ENCODE results near the gene SLX9.
A peak's percentile ranks its signal among the peaks of the same experiment; 100 is the strongest.

The SLX9 gene

GRCh38 chr21:44982558-44983250, 42.9 kb downstream of the SLX9 start:
- no peaks in the 10 kb centered on the region for H3K9me3 ChIP-seq (ENCODE audit: low read length)
- H3K27ac ChIP-seq (ENCODE audit: low read depth, low read length) = no peak overlapping the region
- no peak overlapping the region for H3K4me3 ChIP-seq (ENCODE audit: low read depth in 1 of 2, low read length in 2 of 2)

GRCh38 chr21:44983421-44984206, 43.8 kb downstream of the SLX9 start:
- H3K27me3 ChIP-seq (ENCODE audit: control insufficient read depth in 1 of 2, insufficient read depth in 2 of 2, low read length in 2 of 2) = no peaks in the 10 kb centered on the region
- H3K9ac ChIP-seq (ENCODE audit: low read length) = no peak overlapping the region
- H3K4me1 ChIP-seq (ENCODE audit: insufficient read depth, low read length) = peaks cover 13% of the 10 kb centered on the region
- no peak overlapping the region for H3K27ac ChIP-seq (ENCODE audit: low read depth, low read length)
- H3K36me3 ChIP-seq (ENCODE audit: insufficient read depth, low read length) = peaks cover 6% of the 10 kb centered on the region
- H3K9me3 ChIP-seq (ENCODE audit: low read length) = no peaks in the 10 kb centered on the region
- no peak overlapping the region for H3K4me3 ChIP-seq (ENCODE audit: low read depth in 1 of 2, low read length in 2 of 2)

More at GRCh38 chr21:44982558-44983250, 42.9 kb downstream of the SLX9 start:
- no peaks in the 10 kb centered on the region for H3K27me3 ChIP-seq (ENCODE audit: control insufficient read depth in 1 of 2, insufficient read depth in 2 of 2, low read length in 2 of 2)
- no peak overlapping the region for H3K9ac ChIP-seq (ENCODE audit: low read length)
- H3K4me1 ChIP-seq (ENCODE audit: insufficient read depth, low read length) = peaks cover 5% of the 10 kb centered on the region
- H3K36me3 ChIP-seq (ENCODE audit: insufficient read depth, low read length) = peaks cover 6% of the 10 kb centered on the region

GRCh38 chr21:44984428-44984791, 44.6 kb downstream of the SLX9 start:
- Histone ChIP-seq H3K4me1 (ENCODE audit: insufficient read depth, low read length) (peaks cover 21% of the 10 kb centered on the region), H3K27ac (ENCODE audit: low read depth, low read length) (no peak overlapping the region), H3K9me3 (ENCODE audit: low read length) (no peaks in the 10 kb centered on the region), H3K27me3 (ENCODE audit: control insufficient read depth in 1 of 2, insufficient read depth in 2 of 2, low read length in 2 of 2) (no peaks in the 10 kb centered on the region), H3K9ac (ENCODE audit: low read length) (no peak overlapping the region), H3K4me3 (ENCODE audit: low read depth in 1 of 2, low read length in 2 of 2) (no peak overlapping the region), H3K36me3 (ENCODE audit: insufficient read depth, low read length) (peaks cover under 1% of the 10 kb centered on the region)

- no peak overlapping the region for H3K9ac ChIP-seq (ENCODE audit: low read length)
- peaks cover 26% of the 10 kb centered on the region for H3K4me1 ChIP-seq (ENCODE audit: insufficient read depth, low read length)
- H3K27me3 ChIP-seq (ENCODE audit: control insufficient read depth in 1 of 2, insufficient read depth in 2 of 2, low read length in 2 of 2) = no peaks in the 10 kb centered on the region
- no peak overlapping the region for H3K27ac ChIP-seq (ENCODE audit: low read depth, low read length)
- no peaks in the 10 kb centered on the region for H3K9me3 ChIP-seq (ENCODE audit: low read length)
- no peaks in the 10 kb centered on the region for H3K36me3 ChIP-seq (ENCODE audit: insufficient read depth, low read length)
- H3K4me3 ChIP-seq (ENCODE audit: low read depth in 1 of 2, low read length in 2 of 2) = no peak overlapping the region
Observed at GRCh38 chr21:44984792-44985440, 45.1 kb downstream of the SLX9 start.

GRCh38 chr21:44985441-44986401, 45.9 kb downstream of the SLX9 start:
- Histone ChIP-seq H3K27ac (ENCODE audit: low read depth, low read length) (no peak overlapping the region), H3K9me3 (ENCODE audit: low read length) (no peaks in the 10 kb centered on the region), H3K36me3 (ENCODE audit: insufficient read depth, low read length) (no peaks in the 10 kb centered on the region), H3K27me3 (ENCODE audit: control insufficient read depth in 1 of 2, insufficient read depth in 2 of 2, low read length in 2 of 2) (no peaks in the 10 kb centered on the region), H3K4me3 (ENCODE audit: low read depth in 1 of 2, low read length in 2 of 2) (no peak overlapping the region), H3K4me1 (ENCODE audit: insufficient read depth, low read length) (peaks cover 34% of the 10 kb centered on the region), H3K9ac (ENCODE audit: low read length) (no peak overlapping the region)

GRCh38 chr21:44986471-44987291, 46.9 kb downstream of the SLX9 start:
- H3K4me3 ChIP-seq (ENCODE audit: low read depth in 1 of 2, low read length in 2 of 2) = no peak overlapping the region
- no peaks in the 10 kb centered on the region for H3K9me3 ChIP-seq (ENCODE audit: low read length)
- H3K4me1 ChIP-seq (ENCODE audit: insufficient read depth, low read length) = peaks cover 44% of the 10 kb centered on the region
- H3K9ac ChIP-seq (ENCODE audit: low read length) = no peak overlapping the region
- H3K27me3 ChIP-seq (ENCODE audit: control insufficient read depth in 1 of 2, insufficient read depth in 2 of 2, low read length in 2 of 2) = no peaks in the 10 kb centered on the region
- H3K27ac ChIP-seq (ENCODE audit: low read depth, low read length) = no peak overlapping the region
- H3K36me3 ChIP-seq (ENCODE audit: insufficient read depth, low read length) = no peaks in the 10 kb centered on the region

- Histone ChIP-seq H3K4me1 (ENCODE audit: insufficient read depth, low read length) (peaks cover 51% of the 10 kb centered on the region), H3K4me3 (ENCODE audit: low read depth in 1 of 2, low read length in 2 of 2) (no peak overlapping the region), H3K27me3 (ENCODE audit: control insufficient read depth in 1 of 2, insufficient read depth in 2 of 2, low read length in 2 of 2) (no peaks in the 10 kb centered on the region), H3K27ac (ENCODE audit: low read depth, low read length) (no peak overlapping the region), H3K9ac (ENCODE audit: low read length) (no peak overlapping the region), H3K36me3 (ENCODE audit: insufficient read depth, low read length) (no peaks in the 10 kb centered on the region), H3K9me3 (ENCODE audit: low read length) (no peaks in the 10 kb centered on the region)
Observed at GRCh38 chr21:44987301-44987885, 47.6 kb downstream of the SLX9 start.

- Histone ChIP-seq H3K27ac (ENCODE audit: low read depth, low read length) (no peak overlapping the region), H3K4me1 (ENCODE audit: insufficient read depth, low read length) (peaks cover 58% of the 10 kb centered on the region), H3K9ac (ENCODE audit: low read length) (no peak overlapping the region), H3K27me3 (ENCODE audit: control insufficient read depth in 1 of 2, insufficient read depth in 2 of 2, low read length in 2 of 2) (no peaks in the 10 kb centered on the region), H3K4me3 (ENCODE audit: low read depth in 1 of 2, low read length in 2 of 2) (no peak overlapping the region), H3K36me3 (ENCODE audit: insufficient read depth, low read length) (no peaks in the 10 kb centered on the region), H3K9me3 (ENCODE audit: low read length) (no peaks in the 10 kb centered on the region)
Observed at GRCh38 chr21:44987886-44988606, 48.2 kb downstream of the SLX9 start.

- H3K4me1 ChIP-seq (ENCODE audit: insufficient read depth, low read length) = peaks cover 65% of the 10 kb centered on the region
- H3K27ac ChIP-seq (ENCODE audit: low read depth, low read length) = peak overlapping the region; percentile 36
Observed at GRCh38 chr21:44988607-44989536, 49.0 kb downstream of the SLX9 start.

More at GRCh38 chr21:44988607-44989536, 49.0 kb downstream of the SLX9 start:
- Histone ChIP-seq H3K27me3 (ENCODE audit: control insufficient read depth in 1 of 2, insufficient read depth in 2 of 2, low read length in 2 of 2) (no peaks in the 10 kb centered on the region), H3K4me3 (ENCODE audit: low read depth in 1 of 2, low read length in 2 of 2) (no peak overlapping the region), H3K9me3 (ENCODE audit: low read length) (no peaks in the 10 kb centered on the region), H3K36me3 (ENCODE audit: insufficient read depth, low read length) (no peaks in the 10 kb centered on the region), H3K9ac (ENCODE audit: low read length) (no peak overlapping the region)
